ENCODE measurements around the gene PRDM13. TPM values are rescaled to one million over a fixed set of nuclear protein-coding genes. Genes with fewer than 3 reads are reported as not detected.
A peak's percentile ranks its signal among the peaks of the same experiment; 100 is the strongest.

PRDM13 gene
- total and polyA plus RNA-seq, 10 of the 15 experiments (the other 5 are each of a cell fraction or from before 2014, with no cell fraction given) = 0.02 to 0.15 (median 0.03) TPM; not detected in 6

- SMC1A ChIA-PET (ENCODE audit: uncharacterized antibody, unreplicated experiment) = no interaction called here
- in situ Hi-C loops (cut with MboI) = no loop called here
- peaks cover 19% of the 10 kb centered on the region for H3K4me1 ChIP-seq (ENCODE audit: control insufficient read depth, insufficient read depth, low read length)
- no peak for ATAC-seq
- no peak for DNase-seq (ENCODE audit: low read depth, low spot score)
- intact Hi-C loops (cut with micrococcal nuclease; ENCODE audit: unreplicated experiment) = loop anchor here (5.0 kb wide), 3 partner anchors 95 to 280 kb away; partner anchors contain the start of gene USP45
- TF ChIP-seq CHD4 (IDR thresholded peaks at IDR 0.05) (no peak), RAD21 (IDR thresholded peaks at IDR 0.05; ENCODE audit: insufficient read depth, low read depth, low read length) (no peak), TAF1 (IDR thresholded peaks at IDR 0.05; ENCODE audit: borderline replicate concordance, low read depth, low read length) (no peak)
- TF ChIP-seq, protein P1, sequence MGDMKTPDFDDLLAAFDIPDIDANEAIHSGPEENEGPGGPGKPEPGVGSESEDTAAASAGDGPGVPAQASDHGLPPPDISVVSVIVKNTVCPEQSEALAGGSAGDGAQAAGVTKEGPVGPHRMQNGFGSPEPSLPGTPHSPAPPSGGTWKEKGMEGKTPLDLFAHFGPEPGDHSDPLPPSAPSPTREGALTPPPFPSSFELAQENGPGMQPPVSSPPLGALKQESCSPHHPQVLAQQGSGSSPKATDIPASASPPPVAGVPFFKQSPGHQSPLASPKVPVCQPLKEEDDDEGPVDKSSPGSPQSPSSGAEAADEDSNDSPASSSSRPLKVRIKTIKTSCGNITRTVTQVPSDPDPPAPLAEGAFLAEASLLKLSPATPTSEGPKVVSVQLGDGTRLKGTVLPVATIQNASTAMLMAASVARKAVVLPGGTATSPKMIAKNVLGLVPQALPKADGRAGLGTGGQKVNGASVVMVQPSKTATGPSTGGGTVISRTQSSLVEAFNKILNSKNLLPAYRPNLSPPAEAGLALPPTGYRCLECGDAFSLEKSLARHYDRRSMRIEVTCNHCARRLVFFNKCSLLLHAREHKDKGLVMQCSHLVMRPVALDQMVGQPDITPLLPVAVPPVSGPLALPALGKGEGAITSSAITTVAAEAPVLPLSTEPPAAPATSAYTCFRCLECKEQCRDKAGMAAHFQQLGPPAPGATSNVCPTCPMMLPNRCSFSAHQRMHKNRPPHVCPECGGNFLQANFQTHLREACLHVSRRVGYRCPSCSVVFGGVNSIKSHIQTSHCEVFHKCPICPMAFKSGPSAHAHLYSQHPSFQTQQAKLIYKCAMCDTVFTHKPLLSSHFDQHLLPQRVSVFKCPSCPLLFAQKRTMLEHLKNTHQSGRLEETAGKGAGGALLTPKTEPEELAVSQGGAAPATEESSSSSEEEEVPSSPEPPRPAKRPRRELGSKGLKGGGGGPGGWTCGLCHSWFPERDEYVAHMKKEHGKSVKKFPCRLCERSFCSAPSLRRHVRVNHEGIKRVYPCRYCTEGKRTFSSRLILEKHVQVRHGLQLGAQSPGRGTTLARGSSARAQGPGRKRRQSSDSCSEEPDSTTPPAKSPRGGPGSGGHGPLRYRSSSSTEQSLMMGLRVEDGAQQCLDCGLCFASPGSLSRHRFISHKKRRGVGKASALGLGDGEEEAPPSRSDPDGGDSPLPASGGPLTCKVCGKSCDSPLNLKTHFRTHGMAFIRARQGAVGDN (IDR thresholded peaks at IDR 0.05) = no peak
- H3K9ac ChIP-seq (ENCODE audit: control insufficient read depth, insufficient read depth, low read length) = no peak overlapping the region
- no peak overlapping the region for H3K27ac ChIP-seq (ENCODE audit: control insufficient read depth, insufficient read depth)
- H4K20me1 ChIP-seq (ENCODE audit: control insufficient read depth, insufficient read depth) = no peaks in the 10 kb centered on the region
- CTCF ChIA-PET = no interaction called here
- FAIRE-seq = no peak
- H3K4me2 ChIP-seq (ENCODE audit: control insufficient read depth, insufficient read depth) = peak overlapping the region; percentile 65
- peaks cover 7 to 24% of the 10 kb centered on the region in 2 experiments for H3K27me3 ChIP-seq (replicated peaks in 1 of 2; ENCODE audit: control insufficient read depth in 2 of 2, insufficient read depth in 2 of 2, low read length in 1 of 2)
- H3K9me3 ChIP-seq (replicated peaks; ENCODE audit: control insufficient read depth, insufficient read depth, low read length) = peaks cover 6% of the 10 kb centered on the region; the same call in 2 of the 3 replicates
- RAD21 ChIA-PET (ENCODE audit: unreplicated experiment) = no interaction called here
- no peaks in the 10 kb centered on the region for H3K36me3 ChIP-seq (ENCODE audit: control insufficient read depth in 2 of 2, insufficient read depth in 2 of 2, low read length in 1 of 2)
- 76% methylated on average over 42 of the region's 56 CpGs for WGBS (ENCODE audit: insufficient coverage, insufficient replicate concordance, low lambda C conversion rate, missing lambda C conversion rate)
- peak overlapping the region; percentile 81 for H2AFZ ChIP-seq (ENCODE audit: control insufficient read depth, low read depth, low read length)
- BruUV-seq (replicated peaks) = no TSS peak
- H3K79me2 ChIP-seq (ENCODE audit: control insufficient read depth, insufficient read depth, low read length) = no peaks in the 10 kb centered on the region
- H3K4me3 ChIP-seq = peak overlapping the region; percentile 49; the same call in 1 of the 2 replicates
- POLR2A ChIA-PET = no interaction called here
These were observed 6.1 kb downstream of the PRDM13 start for GRCh38 chr6:99612551-99613408.

Measured in GM12878 (cell line).